Measurements from ENCODE around the gene PSMD3.

GRCh38 chr17:40033339-40033738 lies 52.7 kb downstream of the PSMD3 start:
- TF ChIP-seq CTCF (IDR thresholded peaks at IDR 0.05 in 8 of 11, conservative IDR thresholded peaks at IDR 0.05 in 3 of 11) (no peak), POLR2A (IDR thresholded peaks at IDR 0.05) (no peak)
